HFFc6 (cell line): ENCODE data around the gene CYBC1. TPM values are rescaled to one million over a fixed set of nuclear protein-coding genes. Genes with fewer than 3 reads are reported as not detected.
A peak's percentile ranks its signal among the peaks of the same experiment; 100 is the strongest.
"Not testable (repeated sequence)": the region's sequence is repeated elsewhere in the genome, so short reads cannot be mapped to it uniquely, and the experiment has no call there.

Experiments
- DNase-seq: peaks from one replicate; pipeline ENCODE4 v3.0.0-alpha.2; 2018
- H3K27ac Mint-ChIP-seq: 2 replicates; pipeline ENCODE4 v1.8.0; 2020; ENCODE audit warnings: mild to moderate bottlenecking, mixed read lengths
- H3K27me3 Mint-ChIP-seq: 2 replicates; pipeline ENCODE4 v1.8.0; 2021; ENCODE audit warnings: mild to moderate bottlenecking, moderate library complexity, mixed read lengths; ENCODE audit not compliant: insufficient read depth
- H3K36me3 Mint-ChIP-seq: 2 replicates; pipeline ENCODE4 v1.8.0; 2021; ENCODE audit warnings: low read depth, mixed read lengths
- H3K4me1 Mint-ChIP-seq: 2 replicates; pipeline ENCODE4 v1.8.0; 2020; ENCODE audit warnings: low read depth, mixed read lengths
- H3K4me3 Mint-ChIP-seq: 2 replicates; pipeline ENCODE4 v1.8.0; 2020; ENCODE audit warnings: mild to moderate bottlenecking, moderate library complexity, mixed read lengths
- H3K9me3 Mint-ChIP-seq: 2 replicates; pipeline ENCODE4 v1.8.0; 2020; ENCODE audit warnings: mild to moderate bottlenecking, mixed read lengths
- CTCF ChIP-seq: fragments of 200-600 bp; sonication (generic); IDR thresholded peaks from 2 replicates; pipeline ENCODE4 v1.5.0; 2021; ENCODE audit warnings: antibody characterized with exemption, mild to moderate bottlenecking
- total RNA-seq, 6 experiments: library from RNA; stranded (reverse); fragmentation: NEBNext Ultra II Directional; extraction: Animal tissue kit (Norgen Biotek cat#: 25700); gene quantifications; 2 replicates in 1 of 6; 3 replicates in 5 of 6; pipeline ENCODE4 v1.2.3, GENCODE V29; 2021

The CYBC1 gene
- total RNA-seq, 6 experiments from 2014 or later: 47.4 to 60.5 (median 48.7) TPM

GRCh38 chr17:82464567-82464929 is 14.0 kb upstream of the CYBC1 start:
- TF ChIP-seq CTCF: no peak
- no peak overlapping the region for H3K4me3 Mint-ChIP-seq
- peaks cover 20% of the 10 kb centered on the region for H3K36me3 Mint-ChIP-seq
- no peak for DNase-seq
- H3K27ac Mint-ChIP-seq: no peak overlapping the region
- H3K9me3 Mint-ChIP-seq: no peaks in the 10 kb centered on the region
- H3K27me3 Mint-ChIP-seq: no peaks in the 10 kb centered on the region
- peaks cover 10% of the 10 kb centered on the region for H3K4me1 Mint-ChIP-seq

- Mint-ChIP-seq H3K4me3 (no peak overlapping the region), H3K36me3 (peaks cover 16% of the 10 kb centered on the region), H3K9me3 (no peaks in the 10 kb centered on the region), H3K27me3 (no peaks in the 10 kb centered on the region), H3K4me1 (peaks cover 15% of the 10 kb centered on the region), H3K27ac (no peak overlapping the region)
- no peak for TF ChIP-seq CTCF
- no peak for DNase-seq
Observed at GRCh38 chr17:82463925-82464566, 13.5 kb upstream of the CYBC1 start.

- no peaks in the 10 kb centered on the region for H3K9me3 Mint-ChIP-seq
- no peak overlapping the region for H3K27ac Mint-ChIP-seq
- H3K27me3 Mint-ChIP-seq: no peaks in the 10 kb centered on the region
- no peak for TF ChIP-seq CTCF
- H3K4me1 Mint-ChIP-seq: peaks cover 12% of the 10 kb centered on the region
- no peak overlapping the region for H3K4me3 Mint-ChIP-seq
- DNase-seq: no peak
- peaks cover 9% of the 10 kb centered on the region for H3K36me3 Mint-ChIP-seq
Observed at GRCh38 chr17:82463391-82463790, 12.8 kb upstream of the CYBC1 start.

GRCh38 chr17:82461827-82462524 is 11.4 kb upstream of the CYBC1 start:
- no peak overlapping the region for H3K27ac Mint-ChIP-seq
- DNase-seq: no peak
- TF ChIP-seq CTCF: no peak
- H3K4me1 Mint-ChIP-seq: peaks cover 22% of the 10 kb centered on the region
- peaks cover 9% of the 10 kb centered on the region for H3K36me3 Mint-ChIP-seq
- H3K4me3 Mint-ChIP-seq: no peak overlapping the region
- H3K9me3 Mint-ChIP-seq: no peaks in the 10 kb centered on the region
- H3K27me3 Mint-ChIP-seq: no peaks in the 10 kb centered on the region

- DNase-seq, H3K27me3 Mint-ChIP-seq, H3K36me3 Mint-ChIP-seq, H3K9me3 Mint-ChIP-seq, H3K27ac Mint-ChIP-seq, H3K4me3 Mint-ChIP-seq: not testable (repeated sequence)
- H3K4me1 Mint-ChIP-seq: peaks cover 23% of the 10 kb centered on the region
Observed at GRCh38 chr17:82459936-82460335, 9.4 kb upstream of the CYBC1 start.

- Mint-ChIP-seq H3K27me3 (no peaks in the 10 kb centered on the region; the same call in 1 of the 2 replicates), H3K4me3 (peak overlapping the region; percentile 94), H3K9me3 (no peaks in the 10 kb centered on the region), H3K27ac (peak overlapping the region; percentile 85), H3K36me3 (no peaks in the 10 kb centered on the region), H3K4me1 (peaks cover 23% of the 10 kb centered on the region)
- TF ChIP-seq CTCF: no peak
- peak; percentile 5 for DNase-seq
Observed at GRCh38 chr17:82458885-82459424, 8.4 kb upstream of the CYBC1 start.
